DMS53 treated with DMSO at 0.1 percent for 48 hours (cell line): ENCODE measurements around the gene IQCB1.
"Not testable (repeated sequence)": the region's sequence is repeated elsewhere in the genome, so short reads cannot be mapped to it uniquely, and the experiment has no call there.

Source experiments
- DNase-seq: peaks from one replicate; lab custom pipeline; 2025; ENCODE audit not compliant: unreplicated experiment; lab: John Stamatoyannopoulos, UW

The IQCB1 gene

GRCh38 chr3:121748680-121749275 lies 86.1 kb downstream of the IQCB1 start:
- no peak for DNase-seq

- no peak for DNase-seq
These were observed 86.9 kb downstream of the IQCB1 start for GRCh38 chr3:121747976-121748375.

- DNase-seq, result not testable (repeated sequence)
These were observed 91.8 kb downstream of the IQCB1 start for GRCh38 chr3:121743106-121743505.

GRCh38 chr3:121740896-121741295 lies 94.0 kb downstream of the IQCB1 start:
- DNase-seq, result no peak

GRCh38 chr3:121739902-121740301 lies 95.0 kb downstream of the IQCB1 start:
- no peak for DNase-seq

GRCh38 chr3:121737644-121738043 lies 97.2 kb downstream of the IQCB1 start:
- DNase-seq, result no peak

- no peak for DNase-seq
These were observed 98.7 kb downstream of the IQCB1 start for GRCh38 chr3:121736112-121736511.

DNA sequence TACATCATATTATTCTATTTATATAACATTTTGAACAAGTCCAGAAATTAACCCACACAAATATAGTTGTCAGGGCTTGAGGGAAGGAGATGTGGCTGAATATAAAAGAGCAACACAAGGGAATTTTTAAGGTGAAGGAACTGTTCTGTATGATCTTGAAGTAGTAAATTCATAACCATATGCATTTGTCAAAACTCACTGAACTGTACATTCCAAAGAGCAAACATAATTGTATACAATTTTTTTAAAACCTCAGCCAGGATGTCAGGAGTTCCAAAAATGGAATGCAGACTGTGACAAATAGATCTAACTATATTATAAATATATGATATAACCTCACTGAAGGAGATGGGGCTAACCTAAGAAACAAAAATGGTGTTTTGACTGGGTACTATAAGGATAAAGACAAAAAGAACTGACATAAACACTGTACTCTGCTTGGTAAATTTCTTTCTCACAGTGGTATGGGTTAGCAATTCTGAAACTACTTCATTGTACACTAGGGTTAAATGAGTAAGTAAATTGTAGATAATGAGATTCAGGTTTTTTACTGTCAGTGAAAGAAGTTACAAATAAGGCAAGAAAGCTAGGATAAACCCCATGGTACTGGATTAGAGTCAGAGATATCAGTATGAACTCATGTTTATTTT lies 99.7 kb downstream of the IQCB1 start:
- DNase-seq, result no peak

GRCh38 chr3:121730940-121731687 lies 103.7 kb downstream of the IQCB1 start:
- DNase-seq, result no peak

- no peak for DNase-seq
These were observed 110.7 kb downstream of the IQCB1 start for GRCh38 chr3:121724130-121724529.

- DNase-seq, result no peak
These were observed 111.4 kb downstream of the IQCB1 start for GRCh38 chr3:121723485-121723884.

DNA sequence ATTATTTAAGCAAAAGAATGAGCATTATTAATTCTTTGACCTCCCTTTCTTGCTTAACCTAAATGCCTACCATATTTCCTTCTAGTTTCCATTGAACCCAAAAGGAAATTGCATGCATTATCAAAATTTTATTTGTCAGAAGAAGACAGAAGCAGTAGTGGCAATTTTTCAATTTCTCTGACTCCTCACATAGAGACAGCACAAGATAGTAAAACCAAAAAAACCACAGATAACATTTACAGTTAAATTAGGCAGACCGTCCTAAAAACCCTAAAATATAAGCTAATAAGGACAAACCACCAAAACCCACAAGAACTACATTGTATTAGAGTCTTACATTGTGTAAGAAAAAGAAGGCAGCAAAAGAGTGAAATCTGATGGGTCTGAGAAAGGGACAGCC lies 112.4 kb downstream of the IQCB1 start:
- no peak for DNase-seq

DNA sequence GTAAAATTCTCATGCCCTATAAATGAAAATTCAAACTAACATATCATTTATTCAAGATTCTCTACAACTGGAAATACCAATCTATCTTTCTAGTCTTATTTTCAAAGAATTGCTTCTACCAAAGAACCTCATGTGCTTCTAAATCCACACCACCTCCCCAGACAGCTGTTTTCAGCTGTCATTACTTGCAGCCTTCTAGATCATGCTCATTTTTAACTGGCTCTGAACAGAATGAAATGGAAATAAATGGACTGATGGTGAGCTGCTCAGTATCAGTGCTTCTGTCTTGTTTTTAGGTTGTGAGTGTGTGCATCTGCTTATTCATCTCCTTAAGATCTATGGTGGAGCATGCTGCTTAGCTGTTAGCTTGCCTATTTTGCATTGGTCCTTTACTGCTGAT lies 114.7 kb downstream of the IQCB1 start:
- no peak for DNase-seq
